ENCODE measurements around the gene MYL7.

MYL7 gene, protein sequence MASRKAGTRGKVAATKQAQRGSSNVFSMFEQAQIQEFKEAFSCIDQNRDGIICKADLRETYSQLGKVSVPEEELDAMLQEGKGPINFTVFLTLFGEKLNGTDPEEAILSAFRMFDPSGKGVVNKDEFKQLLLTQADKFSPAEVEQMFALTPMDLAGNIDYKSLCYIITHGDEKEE

DNA sequence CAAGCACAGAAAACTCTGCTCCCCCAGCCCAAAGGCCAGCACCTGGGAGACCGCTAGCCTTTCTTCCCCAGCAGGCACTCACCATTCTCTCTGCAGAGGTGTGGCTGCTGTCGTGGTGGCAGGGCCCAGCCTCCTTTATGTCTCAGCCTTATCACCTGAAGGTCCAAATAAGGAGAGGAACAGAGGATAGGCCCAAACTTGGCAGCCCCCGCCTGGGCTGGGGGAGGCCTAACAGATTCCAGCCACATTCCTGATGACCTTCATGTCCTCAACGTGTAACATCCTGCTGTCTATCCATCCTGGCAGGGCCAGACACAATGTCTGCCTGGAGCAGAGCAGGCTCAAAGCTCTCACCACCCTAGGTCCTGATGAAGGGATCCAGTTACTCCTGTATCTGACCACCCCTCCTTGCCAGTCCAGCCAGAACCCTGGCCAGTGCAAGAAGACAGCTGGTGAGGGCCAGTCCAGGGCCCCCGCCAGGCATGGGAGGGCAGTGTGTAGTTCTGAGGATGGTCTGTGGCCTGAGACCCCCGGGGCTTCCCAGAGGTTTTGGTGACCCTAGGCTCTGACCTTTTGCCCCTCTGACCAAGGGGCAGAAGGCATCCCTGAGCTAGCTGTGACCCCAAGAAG, at the start of gene MYL7:
MYL7 (minus strand) TSS at position 112 of the 630 bp plus-strand sequence; CDS start at position 85, 27 bp downstream.
- no peak for TF ChIP-seq CTCF (IDR thresholded peaks at IDR 0.05; ENCODE audit: low read depth, low read length, missing control alignments)
- H3K4me3 ChIP-seq (replicated peaks; ENCODE audit: low read depth, low read length): no peak within 1 kb of the TSS
- DNase-seq (ENCODE audit: extremely low read depth, low read depth): no peak

DNA sequence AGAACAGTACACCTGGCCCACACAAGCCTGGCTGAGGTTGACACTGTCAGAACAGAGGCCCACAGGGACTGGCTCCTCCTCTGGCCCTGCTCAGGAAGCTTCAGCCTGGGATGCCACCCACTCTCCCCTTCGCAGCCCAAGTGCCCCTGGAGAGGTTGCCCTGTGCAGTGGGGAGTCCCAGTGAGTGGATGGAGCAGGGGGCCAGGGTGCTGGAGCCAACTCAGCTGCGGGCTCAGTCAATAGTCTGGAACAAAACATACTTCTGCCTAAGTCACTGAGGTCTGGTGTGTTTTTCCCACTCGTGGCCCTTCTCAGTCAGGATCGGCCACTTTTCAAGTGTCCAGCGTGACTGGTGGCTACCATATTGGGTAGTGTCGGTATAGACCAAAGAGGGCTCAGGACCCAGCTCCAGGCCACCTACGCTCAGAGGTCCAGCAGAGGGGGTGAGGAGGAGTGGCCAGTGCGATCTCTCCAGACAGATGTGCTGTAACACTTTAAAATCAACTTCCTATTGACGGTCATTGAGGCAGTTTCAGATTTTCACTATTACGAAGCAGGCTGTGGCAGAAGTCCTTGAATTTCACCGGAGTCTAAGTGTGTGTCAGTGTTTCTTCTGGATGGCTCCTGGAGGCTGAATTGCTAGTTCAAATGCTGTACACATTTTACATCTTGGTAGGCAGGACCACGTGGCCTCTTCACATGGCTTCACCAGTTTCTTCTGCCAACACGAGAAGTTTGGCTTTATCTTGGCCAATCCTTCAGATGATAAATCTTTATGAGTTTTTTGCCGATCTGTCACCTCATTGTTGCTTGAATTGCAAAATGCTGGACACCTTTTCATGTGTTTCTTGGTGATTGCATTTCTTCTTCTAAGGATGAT, 49.1 kb upstream of the MYL7 start:
- no peak for TF ChIP-seq CTCF (IDR thresholded peaks at IDR 0.05; ENCODE audit: low read depth, low read length, missing control alignments)
- no peak for DNase-seq (ENCODE audit: extremely low read depth, low read depth)
- no peak overlapping the region for H3K4me3 ChIP-seq (replicated peaks; ENCODE audit: low read depth, low read length)

GRCh38 chr7:44189286-44189992, 48.3 kb upstream of the MYL7 start, which contains the start of gene GCK:
TSS of gene GCK (minus strand) at chr7:44189439. CDS start at chr7:44188953, 486 bp downstream.
- H3K4me3 ChIP-seq (replicated peaks; ENCODE audit: low read depth, low read length): no peak within 1 kb of the TSS
- DNase-seq (ENCODE audit: extremely low read depth, low read depth): no peak
- TF ChIP-seq CTCF (IDR thresholded peaks at IDR 0.05; ENCODE audit: low read depth, low read length, missing control alignments): no peak

DNA sequence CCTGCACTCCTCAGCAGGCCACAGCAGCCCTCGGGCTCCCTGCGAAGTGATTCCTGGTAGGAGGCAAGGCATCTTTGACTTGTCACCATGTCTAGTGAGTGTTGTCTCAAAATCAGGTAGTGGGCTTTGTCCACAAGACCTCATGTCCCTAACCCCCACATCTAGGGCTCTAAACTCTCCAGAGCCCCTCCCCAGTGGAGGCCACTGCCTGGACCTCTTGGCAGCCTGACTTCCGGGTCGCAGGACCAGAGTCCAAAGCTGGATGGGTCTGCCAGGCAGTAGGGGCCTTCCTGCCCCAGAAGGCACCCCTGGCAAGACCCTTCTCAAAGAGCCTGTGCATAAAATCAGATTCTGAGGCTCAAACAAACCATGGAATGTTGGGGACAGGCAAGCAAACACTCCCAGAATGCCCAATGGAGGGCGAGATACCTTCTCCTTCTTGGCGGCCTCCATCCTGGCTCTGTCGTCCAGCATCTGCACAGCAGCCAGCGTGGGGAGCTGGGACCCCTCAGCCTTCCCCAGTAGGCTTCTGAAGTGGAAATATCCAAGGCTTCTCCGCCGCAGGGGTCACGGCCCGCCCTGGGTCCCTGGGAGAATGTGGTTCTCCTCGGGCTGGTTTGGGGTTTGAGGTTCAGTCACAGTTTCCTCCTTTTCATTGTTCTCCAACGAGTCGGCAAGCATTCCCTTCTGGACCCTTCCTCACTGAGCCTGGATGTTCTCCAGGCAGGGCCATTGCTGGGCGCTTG, 47.5 kb upstream of the MYL7 start:
- H3K4me3 ChIP-seq (replicated peaks; ENCODE audit: low read depth, low read length): no peak overlapping the region
- TF ChIP-seq CTCF (IDR thresholded peaks at IDR 0.05; ENCODE audit: low read depth, low read length, missing control alignments): no peak
- DNase-seq (ENCODE audit: extremely low read depth, low read depth): no peak

GRCh38 chr7:44187636-44188416, 46.7 kb upstream of the MYL7 start:
- no peak overlapping the region for H3K4me3 ChIP-seq (replicated peaks; ENCODE audit: low read depth, low read length)
- no peak for TF ChIP-seq CTCF (IDR thresholded peaks at IDR 0.05; ENCODE audit: low read depth, low read length, missing control alignments)
- no peak for DNase-seq (ENCODE audit: extremely low read depth, low read depth)
